HCT116 (cell line): ENCODE measurements around the gene COL5A1.

Experiments used
- CEBPB ChIP-seq: IDR thresholded peaks from 2 replicates; pipeline ENCODE4 v1.6.1; 2012; ENCODE audit warnings: low read depth
- CTCF ChIP-seq, 3 experiments: fragments of 200-600 bp in 1 of 3; sonication (generic) in 1 of 3; IDR thresholded peaks in 2 of 3; conservative IDR thresholded peaks in 1 of 3; 2 replicates each; pipeline ENCODE4 v1.5.1; 2012 to 2017; ENCODE audit warnings: low read depth in 2 of 3, low read length in 2 of 3, antibody characterized with exemption in 1 of 3, borderline replicate concordance in 1 of 3, control low read depth in 1 of 3, mild to moderate bottlenecking in 1 of 3, mixed read lengths in 1 of 3, mixed run types in 1 of 3, moderate library complexity in 1 of 3; ENCODE audit not compliant: insufficient read depth in 1 of 3
- EZH2 ChIP-seq: fragments of 200-600 bp; sonication (generic); IDR thresholded peaks from 2 replicates; pipeline ENCODE4 v1.6.1; 2017; ENCODE audit warnings: antibody characterized with exemption, mixed run types
- FOSL1 ChIP-seq: IDR thresholded peaks from 2 replicates; pipeline ENCODE4 v1.6.1; 2012; ENCODE audit warnings: low read depth
- MAX ChIP-seq: IDR thresholded peaks from 2 replicates; pipeline ENCODE4 v1.6.1; 2012
- POLR2A ChIP-seq: IDR thresholded peaks from 2 replicates; pipeline ENCODE4 v1.7.0; 2011; ENCODE audit warnings: borderline replicate concordance; ENCODE audit not compliant: insufficient read depth, insufficient read length; ENCODE audit errors: extremely low read depth
- POLR2AphosphoS5 ChIP-seq: IDR thresholded peaks from 2 replicates; pipeline ENCODE4 v1.6.1; 2011; ENCODE audit warnings: mild to moderate bottlenecking, low read depth, low read length, moderate library complexity
- SIN3A ChIP-seq: IDR thresholded peaks from 2 replicates; pipeline ENCODE4 v1.6.1; 2012; ENCODE audit warnings: low read depth

GRCh38 chr9:134753191-134753590 lies 111.6 kb downstream of the COL5A1 start:
- TF ChIP-seq EZH2 (no peak), POLR2A (no peak), CTCF (IDR thresholded peaks at IDR 0.05 in 2 of 3, conservative IDR thresholded peaks at IDR 0.05 in 1 of 3; ENCODE audit: borderline replicate concordance in 1 of 3, insufficient read depth in 1 of 3, low read depth in 2 of 3, low read length in 2 of 3) (no peak), MAX (no peak), SIN3A (no peak), CEBPB (no peak), FOSL1 (no peak), POLR2AphosphoS5 (no peak)
